HG03575 (cell line): ENCODE measurements around the gene NTM.

Experiments used
- ATAC-seq: cut with Tn5 transposase; IDR thresholded peaks from one replicate; pipeline ENCODE4 v1.9.1; 2021; ENCODE audit not compliant: unreplicated experiment, insufficient number of reproducible peaks, low FRiP score; ENCODE audit errors: extremely low read depth

NTM gene

DNA sequence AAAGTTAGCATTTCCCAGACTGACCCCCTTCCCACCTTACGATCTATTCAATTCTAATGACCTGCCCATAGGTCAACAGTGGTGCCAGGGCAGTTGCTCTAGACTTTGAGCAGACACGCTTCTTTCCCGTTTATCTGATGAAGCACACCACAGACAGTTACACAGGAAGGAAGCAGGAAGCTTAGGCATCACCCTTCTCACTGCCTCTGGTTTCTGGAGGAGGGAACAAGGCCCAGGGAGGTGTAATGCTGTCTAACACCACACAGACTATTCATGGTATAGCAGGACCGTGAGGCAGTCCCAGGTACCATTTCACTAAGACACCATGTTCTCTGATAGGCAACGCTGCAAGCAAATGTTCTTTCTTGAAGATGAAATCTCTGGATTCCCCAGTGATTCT lies 279.4 kb downstream of the NTM start:
- ATAC-seq = no peak

DNA sequence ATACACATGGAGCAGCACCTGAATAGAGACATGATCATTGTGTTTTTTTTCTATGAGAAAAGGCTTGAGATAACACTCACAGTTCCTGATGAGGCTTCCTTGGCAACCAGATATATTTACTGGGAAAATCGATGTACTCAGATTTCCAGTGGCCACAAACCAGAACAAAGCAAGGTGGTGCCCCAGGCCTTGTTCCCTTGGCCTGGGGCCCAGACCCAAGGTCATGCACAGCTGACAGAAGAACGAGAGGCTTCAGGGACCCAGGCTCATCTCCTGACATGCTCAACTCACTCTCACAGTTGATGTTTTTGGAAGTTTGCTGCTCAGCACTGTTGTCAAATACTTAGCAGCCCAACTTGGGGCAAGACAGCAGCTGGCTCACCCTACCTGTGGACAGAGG lies 281.8 kb downstream of the NTM start:
- no peak for ATAC-seq

DNA sequence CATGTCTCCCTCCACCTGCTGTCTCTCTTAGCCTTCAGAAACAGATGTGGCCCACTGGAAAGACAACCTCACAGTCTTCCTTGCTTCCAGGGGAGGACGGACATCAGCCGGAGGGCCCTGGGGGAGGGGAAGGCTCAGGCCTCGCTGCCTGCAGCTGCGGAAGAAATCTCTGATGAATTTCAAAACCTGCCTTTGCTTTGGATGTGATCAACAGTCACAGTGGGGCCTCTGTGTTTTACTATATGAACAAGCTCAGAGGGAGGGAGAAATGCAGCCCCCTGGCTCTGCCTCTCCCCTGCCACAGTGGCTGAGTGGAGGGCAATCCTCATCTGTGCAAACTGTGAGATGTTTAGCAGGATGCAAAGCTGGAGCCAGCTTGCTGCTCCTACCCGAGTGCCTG lies 282.8 kb downstream of the NTM start:
- ATAC-seq = no peak

DNA sequence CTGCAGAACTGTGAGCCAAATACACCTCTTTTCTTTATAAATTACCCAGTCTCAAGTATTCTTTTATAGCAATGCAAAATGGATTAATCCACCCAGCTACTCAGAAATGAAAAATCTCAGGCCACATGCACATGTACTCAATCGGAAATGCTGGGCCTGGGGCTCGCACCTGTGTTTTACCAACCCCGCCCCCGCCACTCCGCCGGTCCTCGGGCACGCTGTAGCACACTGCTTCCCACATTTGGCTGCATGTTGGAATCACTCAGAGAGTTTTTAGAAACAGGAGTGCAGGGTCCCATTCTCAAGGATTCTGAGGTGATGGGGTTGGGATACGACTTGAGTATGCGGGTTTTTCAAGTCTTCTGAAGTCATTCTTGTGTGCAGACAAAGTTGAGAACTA lies 284.4 kb downstream of the NTM start:
- no peak for ATAC-seq

- no peak for ATAC-seq
Measured at GRCh38 chr11:131656179-131656838, 285.9 kb downstream of the NTM start.

- ATAC-seq = no peak
Measured at GRCh38 chr11:131656839-131657211, 286.4 kb downstream of the NTM start.

GRCh38 chr11:131658414-131658813 lies 288.0 kb downstream of the NTM start:
- ATAC-seq = no peak

DNA sequence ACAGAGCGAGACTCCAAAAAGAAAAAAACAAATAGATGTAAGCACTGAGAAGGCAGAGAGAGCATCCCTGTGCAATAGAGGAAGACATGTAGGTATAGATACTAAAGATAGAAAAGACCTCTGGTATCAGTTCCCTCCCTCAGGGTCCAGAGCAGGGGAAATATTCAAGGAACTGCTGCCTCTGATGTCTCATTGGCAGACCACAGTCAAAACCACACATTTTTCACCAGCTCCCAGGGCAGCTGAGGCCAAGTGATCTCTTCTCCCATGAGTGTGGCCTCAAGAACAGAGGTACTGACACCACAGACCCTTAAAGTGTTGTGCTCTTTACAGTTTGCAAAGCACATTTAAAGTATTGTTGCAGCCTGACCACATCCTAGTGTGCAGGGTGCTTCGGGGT lies 288.5 kb downstream of the NTM start:
- peak; percentile 88 for ATAC-seq

DNA sequence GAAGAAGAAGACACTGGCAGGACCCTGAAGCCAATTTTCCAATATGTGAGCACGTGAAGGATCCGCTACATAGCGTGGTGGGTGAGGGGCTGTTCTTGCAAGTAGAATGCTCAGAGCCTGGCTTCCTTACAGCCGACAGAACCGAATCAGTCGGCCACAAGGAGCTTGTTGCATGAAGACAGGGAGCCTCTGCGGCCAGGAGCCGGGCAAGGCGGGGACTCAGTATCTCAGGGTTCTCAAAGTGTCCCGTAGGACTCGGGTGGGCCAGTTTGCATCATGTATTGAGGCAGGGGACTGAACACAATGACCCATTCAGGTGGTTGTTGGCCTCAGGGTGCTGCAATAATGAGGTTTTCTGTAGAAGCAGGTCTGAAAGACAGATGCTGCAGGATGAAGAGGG lies 289.5 kb downstream of the NTM start:
- no peak for ATAC-seq

DNA sequence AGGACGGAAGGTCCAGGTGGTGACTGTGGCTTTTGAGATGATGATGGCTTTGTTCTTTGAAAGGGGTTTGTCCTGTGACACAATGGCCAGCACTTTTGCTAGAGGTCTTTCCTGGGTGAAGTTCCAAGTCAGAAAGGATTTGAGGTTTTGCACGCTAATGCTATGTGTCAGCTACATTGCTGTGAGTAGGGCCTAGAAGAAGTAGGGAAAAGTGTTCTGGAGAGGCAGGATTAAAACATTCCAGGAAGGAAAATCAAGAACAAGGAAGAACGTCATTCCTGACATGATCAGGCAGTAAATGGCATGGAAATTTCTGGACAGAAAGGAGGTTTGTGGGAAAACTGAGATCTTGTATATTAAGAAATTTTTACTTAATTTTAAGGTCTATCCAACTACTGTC lies 290.7 kb downstream of the NTM start:
- no peak for ATAC-seq

- no peak for ATAC-seq
Measured at GRCh38 chr11:131662317-131662972, 292.0 kb downstream of the NTM start.

DNA sequence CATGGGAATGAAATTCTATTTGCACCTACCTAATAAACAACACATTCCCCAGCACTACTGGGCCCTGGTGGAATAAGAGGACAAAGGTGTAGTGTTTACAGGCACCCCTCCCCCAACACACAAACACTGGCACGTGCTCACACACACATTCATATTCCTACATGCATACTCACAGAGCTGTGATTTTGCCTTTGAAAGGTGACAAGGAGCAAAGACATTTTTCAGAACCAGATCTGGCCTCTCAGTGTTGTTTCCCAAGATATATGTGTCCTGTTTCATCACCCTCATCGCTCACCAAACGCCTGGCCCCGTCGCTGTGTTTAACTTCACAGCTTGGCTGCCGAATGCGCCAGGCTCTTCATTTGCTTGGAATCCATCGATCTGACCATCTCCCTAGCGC lies 292.6 kb downstream of the NTM start:
- ATAC-seq = no peak

DNA sequence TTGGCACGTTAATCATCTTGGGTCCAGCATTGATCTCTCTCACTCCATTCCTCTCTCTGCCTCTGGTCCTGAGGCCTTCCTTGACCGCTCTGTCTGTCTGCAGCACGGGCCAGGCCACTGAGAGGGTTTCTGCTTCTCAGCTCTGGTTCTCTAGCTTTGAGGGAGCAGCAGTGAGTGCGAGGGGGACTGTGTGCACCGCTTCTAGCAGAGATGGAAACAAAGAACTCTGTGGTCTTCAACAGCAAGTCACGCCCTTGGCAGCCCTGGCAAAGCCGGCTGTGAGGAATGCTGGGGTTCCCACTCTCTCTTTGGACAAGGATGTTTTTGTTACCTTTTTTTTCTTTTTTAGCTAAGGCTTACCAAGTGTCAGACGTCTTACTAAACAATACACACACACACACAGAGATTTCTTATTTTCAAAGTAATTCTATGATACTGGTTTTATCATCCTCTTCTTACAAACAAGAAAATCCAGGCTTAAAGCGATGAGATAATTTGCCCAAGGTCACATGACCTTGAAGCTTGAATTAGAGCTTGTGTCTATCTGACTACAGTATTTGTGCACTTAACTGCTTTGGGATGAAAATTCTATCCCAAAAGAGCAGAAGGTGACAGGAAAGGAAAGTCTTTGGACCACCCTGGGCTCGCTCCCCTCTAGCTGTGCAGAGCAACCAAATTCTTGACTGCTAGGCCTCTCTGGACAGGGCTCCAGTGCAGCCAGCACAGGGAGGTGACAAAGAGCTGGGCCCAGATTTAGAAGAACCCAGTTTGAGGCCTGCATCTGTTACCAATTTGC lies 293.2 kb downstream of the NTM start:
- ATAC-seq = no peak

GRCh38 chr11:131664293-131664692 lies 293.9 kb downstream of the NTM start:
- no peak for ATAC-seq

DNA sequence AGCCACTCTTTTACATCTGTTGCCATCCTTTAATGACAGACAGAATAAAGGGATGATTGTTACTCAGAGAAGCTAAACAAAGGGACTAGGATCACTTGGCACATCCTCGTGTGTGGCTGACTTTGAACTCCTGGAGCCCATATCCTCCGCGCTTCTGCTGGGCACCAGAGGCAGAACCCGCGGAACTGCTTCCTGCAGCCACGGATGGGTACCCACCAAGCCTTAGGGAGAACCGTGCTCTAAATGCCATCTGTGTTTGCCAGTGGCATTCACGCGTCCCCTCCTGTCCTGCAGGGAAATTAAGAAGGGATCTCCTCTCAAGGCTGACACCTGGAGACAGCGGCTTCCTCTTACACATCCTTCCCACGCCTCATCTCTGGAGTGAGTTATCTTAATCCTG lies 294.4 kb downstream of the NTM start:
- no peak for ATAC-seq

- no peak for ATAC-seq
Measured at GRCh38 chr11:131665344-131665968, 295.0 kb downstream of the NTM start.

DNA sequence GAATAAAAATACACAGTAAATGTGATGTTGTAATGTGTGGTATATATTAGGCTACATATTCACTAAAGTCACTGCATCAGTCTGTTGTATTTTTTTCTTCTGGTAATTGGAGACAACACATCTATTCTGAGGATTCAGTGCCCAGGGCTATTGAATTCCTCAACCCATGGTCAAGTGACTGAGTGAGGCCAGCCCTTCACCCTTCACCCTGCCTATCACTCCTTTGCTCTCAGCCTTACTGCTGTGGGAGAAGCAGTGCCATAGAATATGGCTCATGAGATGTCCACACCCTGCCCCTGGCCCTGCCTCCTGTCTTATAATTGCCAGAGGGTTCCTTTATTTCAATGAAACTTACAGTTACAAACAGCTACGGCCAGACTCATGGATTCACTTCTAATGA lies 295.6 kb downstream of the NTM start:
- ATAC-seq = no peak

DNA sequence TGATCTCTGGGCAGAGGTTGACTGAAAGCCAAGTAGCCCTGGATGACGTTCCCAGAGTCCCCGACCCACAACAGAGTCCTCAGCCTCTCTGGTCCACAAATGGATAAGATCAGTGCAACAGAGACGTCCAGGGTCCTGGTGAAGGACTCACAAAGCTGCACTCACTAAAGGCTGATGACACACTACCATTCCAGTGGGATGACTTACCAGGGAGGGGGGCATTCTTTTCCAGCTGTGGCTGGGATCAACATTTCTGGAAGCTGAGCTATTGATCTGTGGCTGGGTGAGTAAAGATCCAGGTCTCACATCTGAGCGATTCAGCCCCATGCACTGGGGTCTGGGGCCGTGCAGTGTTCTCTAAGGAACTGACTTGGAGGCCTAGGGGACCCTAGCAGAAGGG lies 296.2 kb downstream of the NTM start:
- ATAC-seq = no peak

- ATAC-seq = no peak
Measured at GRCh38 chr11:131667566-131667965, 297.2 kb downstream of the NTM start.
